ENCODE measurements around the gene UBAC2. TPM values are rescaled to one million over a fixed set of nuclear protein-coding genes. Genes with fewer than 3 reads are reported as not detected.

Gene UBAC2
- total and polyA plus RNA-seq, 2 of the 4 experiments (the other 2 are of a cell fraction): 20.8 to 36.3 TPM

GRCh38 chr13:99414048-99414995, 213.7 kb downstream of the UBAC2 start:
- WGBS, 2 experiments (ENCODE audit: extremely low coverage in 2 of 2, insufficient read length in 1 of 2): 71% methylated on average over 8 of the region's 15 CpGs; no CpG with 5 or more reads in 1 of the 2 experiments
- Histone ChIP-seq H3K23ac (ENCODE audit: low read depth, low read length) (no peak overlapping the region), H3K4ac (ENCODE audit: low read depth, low read length) (no peak overlapping the region), H3K79me1 (ENCODE audit: low read depth in 1 of 2, low read length in 2 of 2) (no peaks in the 10 kb centered on the region), H3K56ac (ENCODE audit: extremely low read depth, insufficient read depth, low read length) (no peak overlapping the region), H2BK5ac (ENCODE audit: low read depth, low read length, poor library complexity, severe bottlenecking) (no peak overlapping the region), H2BK120ac (ENCODE audit: low read depth, low read length) (no peak overlapping the region), H2BK15ac (ENCODE audit: low read depth, low read length) (no peak overlapping the region), H4K20me1 (ENCODE audit: insufficient read depth, low read length) (no peaks in the 10 kb centered on the region; the same call in 1 of the 2 replicates), H3K9ac (ENCODE audit: low read depth, low read length) (no peak overlapping the region), H3K18ac (ENCODE audit: low read depth, low read length) (no peak overlapping the region), H3K4me3 (ENCODE audit: insufficient read depth, low read depth, low read length) (no peak overlapping the region), H3K9me1 (ENCODE audit: insufficient read depth, low read length) (peaks cover 5% of the 10 kb centered on the region; the same call in 1 of the 2 replicates), H3K4me1 (ENCODE audit: control insufficient read depth, insufficient read depth, low read length) (no peaks in the 10 kb centered on the region), H3K9me3 (ENCODE audit: control insufficient read depth, insufficient read depth, low read length) (peaks cover 8% of the 10 kb centered on the region), H4K5ac (ENCODE audit: low read depth, low read length) (no peak overlapping the region), H4K91ac (ENCODE audit: insufficient read depth, low read depth, low read length) (no peak overlapping the region), H2BK20ac (ENCODE audit: low read depth, low read length) (no peak overlapping the region), H3K36me3 (ENCODE audit: control insufficient read depth, insufficient read depth, low read length) (no peaks in the 10 kb centered on the region), H2AFZ (replicated peaks; ENCODE audit: low read length, poor library complexity) (peak overlapping the region; percentile 15), H3K27ac (ENCODE audit: insufficient read depth, low read length) (no peak overlapping the region), H3K14ac (replicated peaks; ENCODE audit: low read depth, low read length) (no peak overlapping the region), H3K27me3 (ENCODE audit: control insufficient read depth, insufficient read depth, low read length) (peaks cover 37% of the 10 kb centered on the region), H2AK9ac (replicated peaks; ENCODE audit: low read depth, low read length, poor library complexity) (no peak overlapping the region), H4K8ac (ENCODE audit: low read depth in 2 of 2, low read length in 2 of 2) (no peak overlapping the region), H3K4me2 (ENCODE audit: low read depth, low read length) (no peak overlapping the region), H2AK5ac (ENCODE audit: low read depth, low read length) (no peak overlapping the region)
- in situ Hi-C loops (cut with MboI; ENCODE audit: low sequenced_read_pairs) (no loop called here), intact Hi-C loops (cut with micrococcal nuclease) (no loop called here), dilution Hi-C loops (cut with HindIII; ENCODE audit: low sequenced_read_pairs, unreplicated experiment) (no loop called here)
- CTCF ChIA-PET: no interaction called here
- TF ChIP-seq USF2 (IDR thresholded peaks at IDR 0.05; ENCODE audit: low read depth, low read length) (no peak), BHLHE40 (IDR thresholded peaks at IDR 0.05; ENCODE audit: low read depth, low read length) (no peak)
- POLR2A ChIA-PET (ENCODE audit: unreplicated experiment): no interaction called here
- no TSS peak for BruUV-seq (replicated peaks)
- no peak for ATAC-seq (ENCODE audit: low read depth)
- DNase-seq: no peak

Data from IMR-90 (cell line).